Ureter (tissue), 1 donor: ENCODE measurements around the gene HRAS. TPM values are rescaled to one million over a fixed set of nuclear protein-coding genes. Genes with fewer than 3 reads are reported as not detected.

ENCODE experiments used
- DNase-seq: peaks from one replicate; pipeline ENCODE4 v3.0.0-alpha.2; 2020; ENCODE audit warnings: low spot score
- total RNA-seq: library from RNA; stranded (reverse); gene quantifications from one replicate; pipeline ENCODE4 v1.2.4, GENCODE V29; 2023
- donor health status: DM: yes; HTN: yes; CAD: no.

Gene HRAS
- total RNA-seq, 1 donor from 2014 or later: 85.3 TPM

DNA sequence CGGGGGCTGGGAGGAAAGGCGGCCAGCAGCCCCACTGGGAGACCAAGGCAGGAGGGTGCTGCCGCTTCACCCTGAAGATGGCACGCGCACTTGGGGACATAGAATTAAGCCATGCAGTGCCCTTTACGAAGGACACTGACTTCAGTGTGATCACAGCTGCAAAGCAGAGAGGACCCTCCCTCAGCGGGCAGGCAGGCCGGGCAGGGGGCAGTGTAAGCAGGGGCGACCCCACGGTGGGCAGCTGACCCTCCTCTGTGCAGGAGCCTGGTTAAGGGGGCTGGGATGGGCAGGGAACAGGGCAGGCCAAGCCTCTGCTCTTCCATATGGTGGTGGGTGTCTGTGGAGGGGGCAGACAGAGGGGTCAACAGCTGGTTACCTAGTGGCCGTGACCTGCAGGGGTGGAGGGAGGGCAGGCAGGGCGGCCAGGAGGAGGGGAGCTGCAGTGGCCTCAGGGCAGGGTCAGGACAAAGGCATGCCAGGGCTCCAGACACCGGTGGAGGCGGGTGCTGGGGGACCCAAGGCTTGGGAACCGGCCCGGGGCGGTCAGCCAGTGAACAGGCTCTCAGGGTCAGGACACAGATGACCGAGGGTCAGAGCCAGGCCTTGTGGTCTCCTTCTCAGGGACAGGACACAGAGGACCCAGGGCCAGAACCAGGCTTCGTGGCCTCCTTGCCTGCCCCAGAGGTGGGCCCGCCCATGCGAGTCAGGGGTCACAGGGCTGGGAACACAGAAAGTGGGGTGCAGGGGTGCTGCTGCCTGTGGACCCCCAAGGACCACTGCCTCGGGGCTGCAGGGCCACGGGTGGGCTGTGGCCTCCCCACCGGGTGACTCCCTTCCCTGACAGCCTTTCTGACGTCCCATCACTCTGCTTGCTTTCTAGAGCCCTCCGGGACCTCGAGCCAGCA lies 18.0 kb upstream of the HRAS start:
- DNase-seq: no peak

DNA sequence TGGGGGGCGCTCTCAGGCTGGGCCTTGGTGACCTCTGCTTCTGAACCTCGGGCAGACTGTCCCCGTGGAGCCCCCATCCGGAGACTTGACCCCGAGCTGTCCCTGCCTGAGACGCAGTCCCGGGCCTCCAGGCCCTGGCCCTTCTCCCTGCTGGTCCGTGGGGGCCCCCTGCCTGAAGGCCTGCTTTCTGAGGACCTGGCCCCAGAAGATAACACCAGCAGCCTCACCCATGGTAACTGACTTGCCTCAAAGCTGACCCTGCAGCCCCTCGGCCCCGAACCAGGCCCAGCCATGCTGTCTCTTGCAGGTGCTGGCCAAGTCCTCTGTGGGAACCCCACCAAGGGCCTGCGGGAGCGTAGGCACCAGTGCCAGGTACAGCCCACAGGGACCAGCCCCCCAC lies 16.2 kb upstream of the HRAS start:
- no peak for DNase-seq

- no peak for DNase-seq
Observed at GRCh38 chr11:551131-551530, 15.8 kb upstream of the HRAS start.

DNA sequence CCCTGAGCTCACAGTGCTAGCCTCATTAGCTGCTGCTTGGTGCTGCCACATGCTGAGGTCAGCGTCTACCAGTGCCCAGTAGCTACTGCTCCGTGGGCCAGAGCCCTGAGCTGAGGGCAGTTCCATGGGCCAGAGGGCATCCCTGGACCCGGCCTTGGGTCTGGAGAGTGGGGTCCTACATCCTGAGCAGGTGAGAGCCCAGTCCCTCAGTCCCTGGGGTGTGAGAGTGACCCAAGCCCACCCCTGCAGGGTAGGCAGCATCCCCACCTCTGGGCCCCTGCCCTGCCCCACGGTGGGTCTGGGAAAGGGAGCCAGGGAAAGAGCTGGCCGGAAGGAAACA lies 15.3 kb upstream of the HRAS start:
- DNase-seq: no peak

- DNase-seq: no peak
Observed at GRCh38 chr11:550021-550745, 14.8 kb upstream of the HRAS start.

DNA sequence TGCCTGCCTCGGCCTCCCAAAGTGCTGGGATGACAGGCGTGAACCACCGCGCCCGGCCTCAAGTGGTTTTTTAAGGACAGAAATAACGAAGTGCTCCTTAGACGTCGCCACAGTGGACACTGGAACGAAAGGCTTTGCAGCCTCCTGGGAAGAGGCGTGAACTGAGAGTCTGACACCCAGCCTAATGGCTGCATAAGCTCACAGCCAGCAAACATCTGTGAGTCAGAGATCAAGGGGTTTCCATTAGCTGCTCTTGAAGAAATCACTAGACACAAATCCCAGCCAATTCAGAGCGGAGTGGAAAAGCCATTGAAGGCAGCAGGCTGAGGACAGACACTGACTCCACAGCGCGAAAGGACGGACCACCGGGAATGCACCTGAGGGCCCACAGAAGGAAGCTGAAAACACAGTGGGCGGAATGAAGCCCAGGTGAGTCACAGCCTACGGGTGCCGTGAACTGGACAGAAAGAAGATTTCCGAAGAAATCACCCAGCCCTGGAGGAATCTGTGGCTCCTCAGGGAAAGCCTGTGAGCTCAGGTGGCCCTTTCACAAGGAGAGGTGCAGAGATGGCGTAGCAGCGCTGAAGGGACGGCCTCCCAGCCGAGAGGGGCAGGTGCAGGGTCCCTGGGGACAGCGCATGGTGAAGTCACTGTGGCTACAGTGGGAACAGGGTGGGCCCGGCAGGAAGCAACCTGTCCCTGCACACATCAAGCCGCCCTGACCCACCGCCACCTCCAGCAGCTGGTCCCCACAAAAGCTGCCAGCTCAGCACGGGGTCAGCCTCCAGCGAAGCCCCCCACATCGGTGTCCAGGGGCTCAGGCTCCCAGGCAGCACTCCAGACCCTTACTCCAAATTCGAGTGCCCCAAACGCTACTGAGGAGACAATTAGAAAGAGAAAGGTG lies 13.6 kb upstream of the HRAS start:
- DNase-seq: no peak

GRCh38 chr11:545171-545570 lies 9.8 kb upstream of the HRAS start:
- no peak for DNase-seq

- no peak for DNase-seq
Observed at GRCh38 chr11:544817-545166, 9.4 kb upstream of the HRAS start.

- DNase-seq: peak; percentile 43
Observed at GRCh38 chr11:541433-541885, 6.1 kb upstream of the HRAS start.

DNA sequence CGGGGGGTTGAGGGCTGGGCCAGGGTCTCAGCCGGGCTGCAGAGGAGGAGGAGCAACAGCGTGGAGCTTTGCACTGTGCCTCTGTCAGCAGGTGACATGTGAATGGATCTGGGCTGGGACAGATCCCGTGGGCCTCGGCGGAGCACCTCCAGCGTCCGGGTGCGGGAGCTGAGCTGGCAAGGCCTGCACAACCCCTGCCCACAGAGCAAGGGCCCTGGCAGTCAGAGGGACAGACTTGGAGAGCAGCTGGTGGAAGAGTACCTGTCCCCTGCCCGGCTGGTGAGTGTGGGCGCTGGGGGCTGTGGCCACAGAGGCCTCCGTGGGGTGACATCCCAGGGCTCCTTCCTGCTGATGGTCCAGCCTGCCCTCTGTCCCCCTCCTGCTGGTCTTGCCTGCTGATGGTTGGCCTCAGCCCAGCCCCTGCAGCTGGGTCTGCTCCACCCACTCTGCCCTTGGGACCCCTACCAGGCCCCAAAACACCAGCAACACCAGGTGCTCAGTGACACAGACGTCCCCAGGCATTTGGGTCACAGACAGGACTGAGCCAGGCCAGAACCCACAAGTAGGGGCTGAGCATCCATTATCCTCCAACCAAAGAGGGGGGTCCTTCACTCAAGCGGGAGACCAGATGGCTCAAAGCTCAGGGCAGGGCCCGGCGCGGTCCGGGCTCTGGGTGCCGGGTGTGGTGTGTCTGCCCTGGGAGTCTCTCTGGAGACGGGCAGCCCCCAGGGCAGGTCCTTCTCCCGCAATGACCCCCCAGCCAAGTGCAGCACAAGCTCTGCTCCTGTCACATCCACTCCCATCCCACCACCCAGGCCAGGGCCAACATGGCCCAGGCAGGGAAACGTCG lies 5.4 kb upstream of the HRAS start:
- peak; percentile 40 for DNase-seq

- DNase-seq: peak; percentile 41
Observed at GRCh38 chr11:539971-540481, 4.7 kb upstream of the HRAS start.

GRCh38 chr11:538431-539051 lies 3.2 kb upstream of the HRAS start:
- peak; percentile 42 for DNase-seq

- DNase-seq: peak; percentile 44
Observed at GRCh38 chr11:537622-538430, 2.5 kb upstream of the HRAS start.

GRCh38 chr11:536841-537621 lies 1.7 kb upstream of the HRAS start, which contains the start of gene LRRC56:
Gene LRRC56 (plus strand): TSS chr11:537527. CDS start chr11:540685, 3,158 bp downstream.
- peak; percentile 88 for DNase-seq

- no peak for DNase-seq
Observed at GRCh38 chr11:535210-535518, 212 bp downstream of the HRAS start.

- DNase-seq: peak; percentile 85
Observed at GRCh38 chr11:534396-535209, 773 bp downstream of the HRAS start.

DNA sequence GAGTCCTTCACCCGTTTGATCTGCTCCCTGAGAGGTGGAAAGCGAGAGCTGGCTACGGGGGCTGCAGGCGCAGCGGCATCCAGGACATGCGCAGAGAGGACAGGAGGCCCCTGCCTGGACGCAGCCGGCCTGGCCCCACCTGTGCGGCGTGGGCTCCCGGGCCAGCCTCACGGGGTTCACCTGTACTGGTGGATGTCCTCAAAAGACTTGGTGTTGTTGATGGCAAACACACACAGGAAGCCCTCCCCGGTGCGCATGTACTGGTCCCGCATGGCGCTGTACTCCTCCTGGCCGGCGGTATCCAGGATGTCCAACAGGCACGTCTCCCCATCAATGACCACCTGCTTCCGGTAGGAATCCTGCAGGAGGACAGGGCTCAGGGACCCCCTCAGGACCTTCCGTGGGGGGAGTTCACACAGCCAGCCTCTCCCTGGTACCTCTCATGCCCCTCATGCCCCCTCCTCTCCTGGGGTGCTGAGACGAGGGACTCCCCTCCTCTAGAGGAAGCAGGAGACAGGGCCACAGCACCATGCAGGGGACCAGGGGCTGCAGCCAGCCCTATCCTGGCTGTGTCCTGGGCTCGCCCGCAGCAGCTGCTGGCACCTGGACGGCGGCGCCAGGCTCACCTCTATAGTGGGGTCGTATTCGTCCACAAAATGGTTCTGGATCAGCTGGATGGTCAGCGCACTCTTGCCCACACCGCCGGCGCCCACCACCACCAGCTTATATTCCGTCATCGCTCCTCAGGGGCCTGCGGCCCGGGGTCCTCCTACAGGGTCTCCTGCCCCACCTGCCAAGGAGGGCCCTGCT lies 1.6 kb downstream of the HRAS start:
- DNase-seq: peak; percentile 47
